RWPE1 (cell line): ENCODE results near the gene NGEF.

Experiments used
- CTCF ChIA-PET: fragments of 350-600 bp; sonication (Branson Sonifier 250); formaldehyde crosslinking; extraction: SDS; loops from one replicate; lab custom pipeline; 2021; lab: Yijun Ruan, JAX
- POLR2A ChIA-PET: fragments of 400-600 bp; formaldehyde crosslinking; extraction: SDS; loops from one replicate; lab custom pipeline; 2020; ENCODE audit warnings: antibody characterized with exemption; ENCODE audit not compliant: low non-redundant PET; lab: Yijun Ruan, JAX
- DNase-seq: peaks from one replicate; pipeline ENCODE4 v3.0.0; 2012; ENCODE audit warnings: low spot score
- H3K27ac ChIP-seq: fragments of 450-650 bp; 2 replicates; pipeline ENCODE4 v1.5.1; 2017
- TF ChIP-seq, protein P1 (sequence below): fragments of 450-650 bp; conservative IDR thresholded peaks from 2 replicates; pipeline ENCODE4 v1.5.1; 2017; ENCODE audit warnings: low read depth, mild to moderate bottlenecking

The NGEF gene

DNA sequence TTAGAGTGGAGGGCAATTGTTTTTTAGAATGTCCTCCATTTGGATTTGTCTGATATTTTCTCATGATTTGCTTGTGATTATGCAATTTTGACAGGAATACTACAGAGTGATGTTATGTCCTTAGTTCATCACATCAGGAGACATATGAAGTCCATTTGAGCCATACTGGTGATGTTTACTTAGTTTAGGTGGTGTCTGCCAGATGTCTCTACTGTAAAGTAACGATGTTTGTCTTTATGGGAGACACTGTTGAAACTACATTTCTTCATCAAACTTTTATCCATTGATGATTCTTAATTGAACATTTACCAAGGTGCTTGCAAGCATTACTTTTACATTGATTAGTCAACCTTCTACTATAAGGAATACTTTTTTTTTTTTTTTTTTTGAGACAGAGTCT lies 147.9 kb downstream of the NGEF start:
- CTCF ChIA-PET: no interaction called here
- TF ChIP-seq, protein P1, sequence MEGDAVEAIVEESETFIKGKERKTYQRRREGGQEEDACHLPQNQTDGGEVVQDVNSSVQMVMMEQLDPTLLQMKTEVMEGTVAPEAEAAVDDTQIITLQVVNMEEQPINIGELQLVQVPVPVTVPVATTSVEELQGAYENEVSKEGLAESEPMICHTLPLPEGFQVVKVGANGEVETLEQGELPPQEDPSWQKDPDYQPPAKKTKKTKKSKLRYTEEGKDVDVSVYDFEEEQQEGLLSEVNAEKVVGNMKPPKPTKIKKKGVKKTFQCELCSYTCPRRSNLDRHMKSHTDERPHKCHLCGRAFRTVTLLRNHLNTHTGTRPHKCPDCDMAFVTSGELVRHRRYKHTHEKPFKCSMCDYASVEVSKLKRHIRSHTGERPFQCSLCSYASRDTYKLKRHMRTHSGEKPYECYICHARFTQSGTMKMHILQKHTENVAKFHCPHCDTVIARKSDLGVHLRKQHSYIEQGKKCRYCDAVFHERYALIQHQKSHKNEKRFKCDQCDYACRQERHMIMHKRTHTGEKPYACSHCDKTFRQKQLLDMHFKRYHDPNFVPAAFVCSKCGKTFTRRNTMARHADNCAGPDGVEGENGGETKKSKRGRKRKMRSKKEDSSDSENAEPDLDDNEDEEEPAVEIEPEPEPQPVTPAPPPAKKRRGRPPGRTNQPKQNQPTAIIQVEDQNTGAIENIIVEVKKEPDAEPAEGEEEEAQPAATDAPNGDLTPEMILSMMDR: no peak
- H3K27ac ChIP-seq: no peak overlapping the region
- POLR2A ChIA-PET: interaction anchor here (0.6 to 0.7 kb wide), 2 partner anchors 72 to 165 kb away, joined by 3 to 7 read pairs; no protein-coding TSS in a partner anchor
- no peak for DNase-seq

DNA sequence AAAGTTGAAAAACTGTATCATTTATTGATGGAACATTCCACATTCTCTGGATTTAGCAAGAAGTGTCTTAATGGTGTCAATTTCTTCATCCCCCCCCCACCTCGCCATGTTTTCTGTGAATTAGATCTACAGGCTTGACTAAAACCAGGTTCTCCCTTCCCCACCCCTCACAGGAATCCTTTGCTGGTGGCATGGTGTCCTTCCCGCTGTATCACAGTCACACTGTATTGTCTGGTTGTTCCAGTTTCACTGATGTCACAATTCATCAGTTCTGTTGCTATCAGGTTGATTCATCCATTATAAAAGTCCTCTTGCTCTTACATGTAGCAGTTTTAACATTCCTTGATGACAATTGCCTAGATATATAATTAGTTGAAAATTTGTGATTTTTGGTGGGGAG lies 149.1 kb downstream of the NGEF start:
- no peak for DNase-seq
- ChIA-PET CTCF (no interaction called here), POLR2A (no interaction called here)
- no peak overlapping the region for H3K27ac ChIP-seq
- TF ChIP-seq, protein P1: no peak

DNA sequence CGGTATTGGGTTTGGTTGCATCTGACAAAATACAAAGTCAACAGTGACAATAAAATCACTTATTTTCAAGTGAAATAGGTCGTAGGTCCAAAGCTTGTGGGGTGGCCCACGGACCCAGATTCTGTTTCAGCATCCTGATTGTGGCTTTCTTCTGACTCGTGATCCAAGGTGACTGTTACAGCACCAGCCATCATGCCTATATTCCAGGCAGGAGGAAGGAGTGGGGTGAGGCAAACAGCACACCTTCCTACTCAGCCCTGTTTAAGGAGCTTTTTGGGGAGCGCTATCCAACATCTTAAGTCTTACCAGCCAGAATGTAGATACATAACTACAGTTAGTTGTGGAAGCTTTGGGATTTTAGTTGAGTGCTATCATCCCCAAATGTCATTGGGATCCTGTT lies 151.7 kb downstream of the NGEF start:
- no peak overlapping the region for H3K27ac ChIP-seq
- no peak for DNase-seq
- ChIA-PET CTCF (no interaction called here), POLR2A (no interaction called here)
- TF ChIP-seq, protein P1: no peak

DNA sequence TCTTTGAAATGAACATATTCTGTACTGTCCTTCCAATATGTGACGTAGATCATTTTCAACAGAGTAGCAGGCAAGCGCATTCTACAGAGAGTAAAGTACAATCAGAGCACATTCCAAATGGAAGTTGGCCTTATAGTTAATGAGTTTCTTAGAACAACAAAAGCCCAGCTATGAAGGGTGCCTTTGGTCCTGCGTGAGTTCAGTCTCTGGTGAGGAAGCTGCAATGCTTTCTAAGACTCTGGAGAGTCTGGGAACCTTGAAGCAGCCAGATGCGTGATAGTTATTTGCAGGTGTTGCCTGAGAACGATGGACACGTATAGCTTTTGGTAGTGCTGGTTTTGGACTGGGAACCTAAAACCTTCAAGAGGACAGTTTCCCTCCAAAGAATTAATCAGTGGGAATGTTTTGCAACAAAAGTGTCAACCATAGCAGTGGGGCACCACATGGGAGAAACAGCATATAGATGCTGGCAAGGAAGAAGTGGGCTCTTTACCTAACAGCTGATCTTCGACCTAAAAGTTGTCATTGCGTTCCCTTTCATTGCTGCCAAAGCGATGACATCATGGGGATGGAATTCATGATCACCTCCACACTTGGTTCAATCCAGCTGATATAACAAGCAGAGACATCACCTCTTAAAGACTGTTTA lies 152.3 kb downstream of the NGEF start:
- DNase-seq: peak; percentile 27
- no peak overlapping the region for H3K27ac ChIP-seq
- ChIA-PET POLR2A (no interaction called here), CTCF (interaction anchor here (0.6 kb wide), 1 partner anchor 391 kb away, joined by 3 read pairs; the partner anchor contains the start of gene ATG16L1)
- TF ChIP-seq, protein P1: no peak

DNA sequence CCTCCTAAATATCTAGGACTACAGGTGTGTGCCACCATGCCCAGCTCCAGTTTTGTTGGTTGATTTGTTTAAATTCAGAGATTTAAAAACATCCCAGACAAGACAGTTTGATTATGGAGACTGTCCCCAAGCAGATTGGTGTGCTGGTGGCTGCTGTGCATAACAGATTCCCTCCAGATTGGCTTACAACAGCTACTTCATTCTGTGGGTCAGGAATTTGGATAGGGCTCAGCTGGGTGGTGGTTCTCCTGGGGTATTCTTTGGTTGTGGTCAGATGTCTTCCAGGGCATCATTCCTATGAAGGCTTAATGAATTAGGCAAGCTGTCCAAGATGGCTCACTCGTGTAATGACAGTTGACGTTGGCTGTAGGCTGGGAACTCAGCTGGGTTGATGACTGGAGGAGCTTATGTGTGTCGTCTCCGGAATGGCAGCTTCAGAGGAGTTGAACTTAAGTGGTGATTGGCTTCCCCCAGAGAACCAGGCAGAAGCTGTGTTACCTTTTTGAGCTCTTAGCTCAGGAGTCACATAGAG lies 153.6 kb downstream of the NGEF start:
- CTCF ChIA-PET: interaction anchor here (0.7 kb wide), 1 partner anchor 20 kb away, joined by 3 read pairs; no protein-coding TSS in a partner anchor

DNA sequence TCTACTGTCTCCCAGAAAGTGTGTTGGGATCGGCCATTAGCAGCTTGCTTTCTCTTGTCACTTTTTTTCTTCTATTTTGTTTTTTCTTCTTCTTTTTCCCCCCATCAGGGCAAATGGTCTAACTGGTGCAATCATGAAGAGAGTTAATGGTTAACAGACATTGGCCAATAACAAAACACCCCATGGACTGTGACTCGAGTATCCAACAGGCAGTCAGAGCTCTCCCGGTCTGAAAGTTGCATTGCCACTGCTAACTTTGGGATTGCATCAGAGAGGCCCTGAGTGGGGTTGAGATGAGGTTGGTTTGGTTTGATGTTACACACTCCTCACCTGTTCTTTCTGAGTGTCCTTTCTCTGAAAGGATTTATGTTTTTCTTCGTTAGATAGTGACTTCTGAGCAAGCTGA lies 155.9 kb downstream of the NGEF start:
- no peak for DNase-seq
- POLR2A ChIA-PET: no interaction called here
- no peak overlapping the region for H3K27ac ChIP-seq
- CTCF ChIA-PET: no interaction called here
- TF ChIP-seq, protein P1: no peak

More for the DNA sequence above, 153.6 kb downstream of the NGEF start:
- TF ChIP-seq, protein P1: no peak
- POLR2A ChIA-PET: no interaction called here
- DNase-seq: no peak
- H3K27ac ChIP-seq: no peak overlapping the region
